Thymus (tissue), 11 donors: ENCODE measurements around the gene MACROD2. TPM values are rescaled to one million over a fixed set of nuclear protein-coding genes. Genes with fewer than 3 reads are reported as not detected.

Experiments
- DNase-seq, 9 donors: peaks; one replicate each; pipeline ENCODE4 v3.0.0-alpha.2; 2013; ENCODE audit warnings: low spot score in 9 of 9, low read depth in 6 of 9, missing footprints in 1 of 9
- H3K27ac ChIP-seq, 2 donors: one replicate each; pipeline ENCODE4 v1.5.1; 2013; ENCODE audit warnings: control low read depth in 1 of 2, low read depth in 1 of 2, low read length in 1 of 2, mild to moderate bottlenecking in 1 of 2, moderate library complexity in 1 of 2
- H3K27me3 ChIP-seq, 2 donors: one replicate each; pipeline ENCODE4 v1.5.1; 2013; ENCODE audit warnings: low read length in 1 of 2; ENCODE audit not compliant: control insufficient read depth in 2 of 2, insufficient read depth in 1 of 2
- H3K36me3 ChIP-seq, 2 donors: one replicate each; pipeline ENCODE4 v1.5.1; 2013; ENCODE audit warnings: low read length in 1 of 2, mild to moderate bottlenecking in 1 of 2, moderate library complexity in 1 of 2; ENCODE audit not compliant: control insufficient read depth in 2 of 2, insufficient read depth in 2 of 2
- H3K4me1 ChIP-seq, 2 donors: one replicate each; pipeline ENCODE4 v1.5.1; 2013; ENCODE audit warnings: low read length in 2 of 2; ENCODE audit not compliant: control insufficient read depth in 2 of 2, insufficient read depth in 2 of 2
- H3K4me3 ChIP-seq, 2 donors: one replicate each; pipeline ENCODE4 v1.5.1; 2013; ENCODE audit warnings: low read length in 2 of 2, control low read depth in 1 of 2, mild to moderate bottlenecking in 1 of 2
- H3K9me3 ChIP-seq, 2 donors: one replicate each; pipeline ENCODE4 v1.5.1; 2013; ENCODE audit warnings: low read length in 1 of 2, mild to moderate bottlenecking in 1 of 2; ENCODE audit not compliant: control insufficient read depth in 2 of 2, insufficient read depth in 1 of 2
- WGBS: extraction: QIAGEN DNeasy Blood & Tissue Kit; methylation state at CpG from one replicate; pipeline ENCODE4 v1.1.7; 2013; 5-methylcytosine and 5-hydroxymethylcytosine counted together
- polyA plus RNA-seq: library from polyadenylated mRNA; stranded (reverse); fragments of 200-250 nt; gene quantifications from one replicate; pipeline ENCODE4 v1.2.3, GENCODE V29; 2013
- total RNA-seq: library from RNA; stranded (reverse); fragments of 120-200 nt; gene quantifications from one replicate; pipeline ENCODE4 v1.2.4, GENCODE V29; 2013
- donor health status: healthy.

MACROD2 gene
- total and polyA plus RNA-seq, 2 donors, result 1.6 to 4.2 TPM

GRCh38 chr20:14801591-14802325, 806.4 kb downstream of the MACROD2 start:
- H3K9me3 ChIP-seq, result peaks cover 0 to 6% of the 10 kb centered on the region in 2 donors
- DNase-seq, result no peak
- no peak overlapping the region for H3K4me3 ChIP-seq
- WGBS, result 95% methylated on average over 5 of the region's 5 CpGs
- no peaks in the 10 kb centered on the region for H3K36me3 ChIP-seq
- no peak overlapping the region for H3K27ac ChIP-seq
- H3K27me3 ChIP-seq, result no peaks in the 10 kb centered on the region
- no peaks in the 10 kb centered on the region for H3K4me1 ChIP-seq

GRCh38 chr20:14807224-14807623, 811.9 kb downstream of the MACROD2 start:
- Histone ChIP-seq H3K36me3 (no peaks in the 10 kb centered on the region), H3K4me1 (no peaks in the 10 kb centered on the region), H3K27me3 (no peaks in the 10 kb centered on the region), H3K27ac (no peak overlapping the region), H3K9me3 (peaks cover 0 to 10% of the 10 kb centered on the region in 2 donors), H3K4me3 (no peak overlapping the region)
- DNase-seq, result no peak
- 90% methylated on average over 2 of the region's 2 CpGs for WGBS

- 96% methylated on average over 2 of the region's 2 CpGs for WGBS
- Histone ChIP-seq H3K27ac (no peak overlapping the region), H3K4me1 (no peaks in the 10 kb centered on the region), H3K36me3 (no peaks in the 10 kb centered on the region), H3K27me3 (no peaks in the 10 kb centered on the region), H3K9me3 (no peaks in the 10 kb centered on the region), H3K4me3 (no peak overlapping the region)
- no peak for DNase-seq
These were observed 820.0 kb downstream of the MACROD2 start for GRCh38 chr20:14815340-14815739.

- no peaks in the 10 kb centered on the region for H3K36me3 ChIP-seq
- 99% methylated on average over 1 of the region's 1 CpG for WGBS
These were observed 821.2 kb downstream of the MACROD2 start for GRCh38 chr20:14816471-14816870.

GRCh38 chr20:14817101-14817500, 821.8 kb downstream of the MACROD2 start:
- no peaks in the 10 kb centered on the region for H3K4me1 ChIP-seq
- no peak overlapping the region for H3K4me3 ChIP-seq
- H3K9me3 ChIP-seq, result no peaks in the 10 kb centered on the region
- no peaks in the 10 kb centered on the region for H3K27me3 ChIP-seq
- H3K27ac ChIP-seq, result no peak overlapping the region
- 88% methylated on average over 3 of the region's 3 CpGs for WGBS
- DNase-seq, result no peak
- H3K36me3 ChIP-seq, result no peaks in the 10 kb centered on the region

More at GRCh38 chr20:14816471-14816870, 821.2 kb downstream of the MACROD2 start:
- Histone ChIP-seq H3K27me3 (no peaks in the 10 kb centered on the region), H3K27ac (no peak overlapping the region), H3K4me1 (no peaks in the 10 kb centered on the region), H3K4me3 (no peak overlapping the region), H3K9me3 (no peaks in the 10 kb centered on the region)
- no peak for DNase-seq

- Histone ChIP-seq H3K27me3 (no peaks in the 10 kb centered on the region), H3K36me3 (no peaks in the 10 kb centered on the region), H3K9me3 (no peaks in the 10 kb centered on the region), H3K27ac (no peak overlapping the region), H3K4me1 (no peaks in the 10 kb centered on the region), H3K4me3 (no peak overlapping the region)
- no peak for DNase-seq
- WGBS, result 91% methylated on average over 9 of the region's 9 CpGs
These were observed 825.5 kb downstream of the MACROD2 start for GRCh38 chr20:14820771-14821170.

- Histone ChIP-seq H3K4me1 (no peaks in the 10 kb centered on the region), H3K4me3 (no peak overlapping the region), H3K27ac (no peak overlapping the region), H3K27me3 (no peaks in the 10 kb centered on the region), H3K36me3 (no peaks in the 10 kb centered on the region), H3K9me3 (no peaks in the 10 kb centered on the region)
- 74% methylated on average over 3 of the region's 3 CpGs for WGBS
- DNase-seq, result no peak
These were observed 825.9 kb downstream of the MACROD2 start for GRCh38 chr20:14821251-14821650.

GRCh38 chr20:14824996-14825395, 829.7 kb downstream of the MACROD2 start:
- Histone ChIP-seq H3K4me3 (no peak overlapping the region), H3K27ac (no peak overlapping the region), H3K9me3 (no peaks in the 10 kb centered on the region), H3K4me1 (no peaks in the 10 kb centered on the region), H3K36me3 (no peaks in the 10 kb centered on the region), H3K27me3 (no peaks in the 10 kb centered on the region)
- no peak for DNase-seq
- 87% methylated on average over 4 of the region's 4 CpGs for WGBS

GRCh38 chr20:14826543-14827313, 831.4 kb downstream of the MACROD2 start:
- H3K4me3 ChIP-seq, result no peak overlapping the region
- no peak overlapping the region for H3K27ac ChIP-seq
- no peak for DNase-seq
- H3K27me3 ChIP-seq, result no peaks in the 10 kb centered on the region
- no peaks in the 10 kb centered on the region for H3K4me1 ChIP-seq
- no peaks in the 10 kb centered on the region for H3K9me3 ChIP-seq
- H3K36me3 ChIP-seq, result no peaks in the 10 kb centered on the region
- 96% methylated on average over 17 of the region's 17 CpGs for WGBS
